NCI-H446 treated with DMSO at 0.1 percent for 48 hours (cell line): Measurements from ENCODE around the gene CDKL2.

ENCODE experiments used
- DNase-seq: peaks from one replicate; lab custom pipeline; 2025; lab: John Stamatoyannopoulos, UW

The CDKL2 gene

GRCh38 chr4:75639124-75639695 is 8.9 kb upstream of the CDKL2 start:
- DNase-seq, result no peak

DNA sequence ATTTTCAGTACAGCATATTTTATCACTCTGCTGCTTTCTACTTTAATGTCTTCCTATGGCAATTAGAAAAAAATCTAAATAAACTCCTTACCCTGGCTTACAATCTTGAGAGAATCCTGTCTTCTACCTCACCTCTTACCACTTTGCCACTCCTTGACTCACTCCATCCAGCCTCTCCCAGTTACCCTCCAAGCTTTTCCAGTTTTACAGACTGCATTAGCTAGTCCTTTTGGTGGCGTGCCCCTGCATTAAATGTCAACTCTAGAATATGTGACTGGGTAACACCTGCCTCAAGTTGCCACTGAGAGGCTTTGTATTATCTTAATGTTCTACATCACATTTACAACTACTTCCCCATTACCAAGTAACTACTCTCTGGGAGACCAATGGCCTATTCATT is 7.5 kb upstream of the CDKL2 start:
- DNase-seq, result no peak

- no peak for DNase-seq
Measured at GRCh38 chr4:75637176-75637575, 6.8 kb upstream of the CDKL2 start.

GRCh38 chr4:75634951-75635350 is 4.6 kb upstream of the CDKL2 start:
- no peak for DNase-seq

- no peak for DNase-seq
Measured at GRCh38 chr4:75634281-75634680, 4.0 kb upstream of the CDKL2 start.

- no peak for DNase-seq
Measured at GRCh38 chr4:75633846-75634245, 3.5 kb upstream of the CDKL2 start.

GRCh38 chr4:75630937-75631329 is 605 bp upstream of the CDKL2 start:
- no peak for DNase-seq

DNA sequence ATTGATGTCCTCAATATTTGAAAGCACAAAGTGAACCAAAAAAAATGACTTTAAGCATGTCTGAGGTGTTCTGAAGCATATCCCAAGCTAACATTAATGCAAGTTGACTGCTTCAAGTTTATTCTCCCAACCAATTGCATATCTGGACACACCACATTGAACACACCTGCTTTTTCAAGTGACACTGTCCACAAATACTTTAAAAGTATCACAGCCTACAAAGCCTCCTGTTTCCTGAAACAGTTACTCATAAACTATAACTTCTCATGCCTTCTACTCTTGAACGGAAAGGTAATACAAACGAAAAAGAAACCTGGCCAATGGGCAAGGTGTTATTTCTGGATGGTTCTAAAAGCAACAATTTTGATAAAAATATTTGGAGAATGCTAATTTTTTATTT is 1.1 kb downstream of the CDKL2 start:
- no peak for DNase-seq

DNA sequence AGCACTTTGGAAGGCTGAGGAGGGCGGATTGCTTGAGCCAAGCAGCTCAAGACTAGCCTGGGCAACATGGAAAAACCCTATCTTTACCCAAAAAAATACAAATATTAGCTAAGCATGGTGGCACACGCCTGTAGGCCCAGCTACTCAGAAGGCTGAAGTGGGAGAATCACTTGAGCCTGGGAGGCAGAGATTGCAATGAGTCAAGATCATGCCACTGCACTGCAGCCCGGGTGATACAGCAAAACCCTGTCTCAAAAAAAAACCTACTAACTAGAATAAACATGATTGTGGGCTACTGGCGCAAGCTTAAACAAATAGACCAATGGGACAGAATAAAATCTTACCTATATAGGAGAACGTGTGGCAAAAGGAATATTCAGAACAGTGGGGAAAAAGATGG is 7.3 kb downstream of the CDKL2 start:
- DNase-seq, result no peak

DNA sequence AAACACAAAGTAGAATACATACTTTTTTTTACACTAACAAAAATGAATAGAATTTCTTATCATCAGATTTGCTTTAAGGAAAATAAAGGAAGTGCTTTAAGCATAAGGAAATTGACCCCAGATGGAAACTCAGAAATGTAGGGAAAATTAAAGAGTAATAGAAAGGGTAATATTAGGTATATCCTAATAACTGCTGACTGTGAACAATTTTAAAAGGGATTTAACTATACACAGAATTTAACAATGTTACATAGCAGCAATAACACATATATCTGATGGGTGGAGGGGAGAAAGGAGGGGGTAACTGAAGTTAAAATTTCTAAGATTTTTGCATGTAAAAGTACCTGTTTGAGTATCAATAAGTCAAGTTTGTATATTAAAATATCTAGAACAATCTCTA is 8.6 kb downstream of the CDKL2 start:
- no peak for DNase-seq

DNA sequence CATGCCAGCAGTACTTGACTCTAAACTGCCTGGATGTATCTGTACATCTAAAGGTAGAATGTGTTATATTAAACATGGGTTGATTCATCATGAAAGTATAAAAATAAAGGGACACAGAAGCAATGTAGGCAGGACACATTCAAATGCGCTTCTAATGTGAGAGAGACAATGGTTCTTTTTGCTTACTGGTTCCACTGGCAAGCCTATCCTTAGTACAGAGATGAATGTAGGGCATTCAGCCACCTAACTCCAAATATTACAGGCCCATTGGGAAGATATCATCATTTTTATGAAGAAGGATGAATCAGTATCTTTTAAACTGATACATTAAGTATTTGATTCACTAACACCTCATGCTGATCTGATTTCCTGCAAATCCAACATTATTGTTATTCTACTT is 18.0 kb downstream of the CDKL2 start:
- DNase-seq, result no peak

DNA sequence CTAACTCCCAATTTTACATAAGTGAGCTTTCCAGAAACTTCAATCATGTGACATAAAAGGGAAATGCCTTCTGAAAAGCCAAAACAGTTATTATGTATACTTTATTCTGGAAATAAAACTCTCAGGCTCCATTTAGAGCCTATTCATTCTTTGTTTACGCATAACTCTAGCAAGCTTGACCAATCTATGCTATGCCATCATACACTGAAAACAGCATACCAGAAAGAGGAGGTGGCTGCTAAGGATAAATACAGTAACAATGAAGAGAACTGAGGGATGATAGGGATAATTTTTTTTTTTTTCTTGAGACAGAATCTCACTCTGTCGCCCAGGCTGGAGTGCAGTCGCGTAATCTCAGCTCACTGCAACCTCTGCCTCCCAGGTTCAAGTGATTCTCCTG is 24.4 kb downstream of the CDKL2 start:
- DNase-seq, result no peak

- no peak for DNase-seq
Measured at GRCh38 chr4:75599647-75600046, 30.7 kb downstream of the CDKL2 start.

DNA sequence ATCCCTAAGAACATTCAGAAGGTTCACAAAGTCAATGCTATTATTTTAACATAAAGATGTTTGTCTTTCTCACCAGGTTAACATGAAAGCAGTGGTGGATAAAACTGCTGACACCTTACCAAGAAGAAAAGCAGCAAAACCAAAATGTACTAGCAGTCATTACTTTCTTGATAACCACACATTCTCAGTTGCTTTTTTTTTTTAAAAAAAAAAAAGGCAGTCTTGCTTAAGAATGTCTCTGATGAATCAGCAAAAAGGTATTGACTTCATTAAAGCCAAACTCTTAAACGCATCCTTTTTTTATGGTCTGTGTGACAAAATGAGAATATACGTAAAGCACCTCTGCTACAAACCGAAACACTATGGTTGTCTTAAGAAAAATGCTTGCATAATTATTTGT is 31.9 kb downstream of the CDKL2 start:
- DNase-seq, result no peak

DNA sequence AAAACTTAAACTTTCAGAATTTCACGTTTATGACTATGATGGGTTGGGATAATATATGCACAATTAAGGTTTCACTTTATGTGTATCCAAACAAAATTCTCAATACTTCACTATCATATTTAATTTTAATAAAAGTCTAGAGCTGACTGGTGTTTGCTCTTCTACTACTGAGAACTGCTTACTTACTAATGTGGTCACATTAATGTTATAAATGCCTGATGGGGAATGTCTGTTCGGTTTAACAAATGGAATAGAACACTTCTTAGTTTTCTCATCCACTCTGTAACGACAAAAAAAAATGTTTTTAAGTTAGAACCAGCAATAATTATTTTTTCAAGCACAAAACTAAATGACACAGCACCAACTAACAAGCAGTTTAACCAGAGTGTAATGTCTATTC is 34.3 kb downstream of the CDKL2 start:
- no peak for DNase-seq

DNA sequence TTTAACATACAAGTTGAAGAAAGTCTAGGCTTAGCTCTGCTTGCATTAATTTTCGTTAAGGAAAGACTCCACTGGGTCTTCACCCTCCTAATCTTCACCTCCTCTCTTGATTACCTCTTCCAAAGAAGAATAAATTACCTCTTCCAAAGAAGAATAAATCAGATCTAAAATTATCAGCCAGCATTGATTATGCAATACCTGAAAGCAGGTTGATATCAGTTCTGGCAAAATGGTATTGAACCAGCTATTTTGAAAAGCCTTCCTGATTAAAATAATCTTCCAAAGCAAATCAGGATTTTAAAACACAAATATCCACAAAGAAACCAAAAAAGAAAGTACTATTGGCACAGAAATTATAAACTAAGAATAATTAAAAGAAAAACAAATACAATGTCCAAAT is 36.9 kb downstream of the CDKL2 start:
- DNase-seq, result no peak

DNA sequence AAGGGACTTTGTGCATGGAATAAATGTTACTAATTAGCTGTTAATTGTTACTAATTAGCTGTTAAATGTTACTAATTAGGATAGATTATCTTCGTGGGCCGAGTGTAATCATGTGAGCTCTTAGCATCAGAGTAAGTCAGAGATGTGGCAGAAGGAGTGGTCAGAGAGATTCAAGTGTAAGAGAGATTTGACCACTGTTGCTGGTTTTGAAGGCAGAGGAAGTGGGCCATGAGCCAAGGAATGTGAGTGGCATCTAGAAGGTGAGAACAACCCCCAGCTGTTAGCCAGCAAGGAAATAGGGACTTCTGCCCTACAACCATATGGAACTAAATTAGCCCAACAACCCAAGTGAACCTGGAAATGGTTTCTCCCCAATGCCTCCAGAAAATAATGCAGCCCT is 46.3 kb downstream of the CDKL2 start:
- DNase-seq, result no peak

DNA sequence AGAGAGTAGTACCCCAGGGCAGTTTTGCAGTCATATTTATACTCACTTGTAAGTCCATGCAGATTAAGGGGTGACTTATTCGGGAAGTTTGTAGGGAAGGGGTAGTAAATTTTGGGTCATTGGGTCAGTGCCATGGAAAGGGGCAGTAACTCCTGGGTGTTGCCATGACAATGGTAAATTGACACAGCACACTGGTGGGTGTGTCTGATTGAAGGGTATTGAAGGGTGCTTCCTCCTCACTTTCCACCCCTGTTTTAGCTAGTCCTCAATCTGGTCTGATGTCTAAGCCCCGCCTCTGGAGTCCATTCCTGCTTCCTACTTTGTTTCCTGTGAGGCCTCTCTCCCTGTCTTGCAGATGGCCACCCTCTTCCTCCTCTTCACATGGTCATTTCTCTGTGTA is 62.6 kb downstream of the CDKL2 start:
- no peak for DNase-seq

DNA sequence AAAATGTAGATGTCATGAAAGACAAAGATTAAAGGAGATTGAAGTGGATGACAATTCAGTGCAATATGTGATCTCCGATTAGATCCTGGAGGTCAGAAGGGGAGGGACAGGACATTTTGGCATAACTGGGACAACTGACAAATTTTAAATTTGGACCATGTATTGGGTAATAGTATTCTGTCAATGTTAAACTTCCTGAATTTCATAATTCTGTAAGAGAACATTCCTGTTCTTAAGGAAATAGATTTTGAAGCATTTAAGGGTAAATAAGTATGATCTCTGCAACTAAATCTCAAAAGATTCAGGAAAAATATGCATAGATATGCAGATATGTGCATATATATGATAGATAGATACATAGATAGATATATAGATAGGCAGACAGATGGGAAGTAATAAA is 63.4 kb downstream of the CDKL2 start:
- DNase-seq, result no peak

DNA sequence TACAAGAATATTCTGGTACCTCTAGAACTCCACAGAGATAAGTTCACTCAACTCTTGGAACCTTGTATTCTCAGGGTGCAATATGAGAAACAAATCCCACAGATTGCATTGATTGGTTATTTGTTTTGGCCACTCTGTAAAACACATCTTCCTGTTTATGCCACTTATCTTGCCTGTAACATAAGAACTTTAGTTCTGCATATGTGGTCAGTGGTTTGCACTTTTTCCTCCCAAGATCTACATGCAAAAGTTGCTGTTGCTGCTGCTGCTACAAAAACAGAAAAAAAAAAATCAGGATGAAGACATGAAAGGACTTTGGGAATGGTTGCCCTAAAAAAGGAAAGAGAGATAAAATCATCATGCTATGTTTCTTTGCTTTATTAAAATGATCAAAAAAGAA is 64.8 kb downstream of the CDKL2 start:
- DNase-seq, result no peak

DNA sequence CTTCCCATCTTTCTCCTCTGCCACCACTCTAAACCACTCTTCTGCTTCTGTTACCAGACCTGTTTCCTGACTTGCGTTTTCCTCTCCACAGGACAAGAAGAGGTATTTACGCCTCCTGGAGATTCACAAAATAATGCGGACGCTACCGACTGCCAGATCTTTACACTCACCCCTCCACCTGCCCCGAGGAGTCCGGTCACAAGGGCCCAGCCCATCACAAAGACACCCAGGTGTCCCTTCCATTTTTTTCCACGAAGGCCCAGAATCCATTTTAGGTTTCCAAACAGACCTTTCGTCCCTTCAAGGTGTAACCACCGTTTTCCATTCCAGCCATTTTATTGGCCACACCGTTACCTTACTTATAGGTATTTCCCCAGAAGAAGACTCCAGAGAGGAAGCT is 66.3 kb downstream of the CDKL2 start:
- no peak for DNase-seq

DNA sequence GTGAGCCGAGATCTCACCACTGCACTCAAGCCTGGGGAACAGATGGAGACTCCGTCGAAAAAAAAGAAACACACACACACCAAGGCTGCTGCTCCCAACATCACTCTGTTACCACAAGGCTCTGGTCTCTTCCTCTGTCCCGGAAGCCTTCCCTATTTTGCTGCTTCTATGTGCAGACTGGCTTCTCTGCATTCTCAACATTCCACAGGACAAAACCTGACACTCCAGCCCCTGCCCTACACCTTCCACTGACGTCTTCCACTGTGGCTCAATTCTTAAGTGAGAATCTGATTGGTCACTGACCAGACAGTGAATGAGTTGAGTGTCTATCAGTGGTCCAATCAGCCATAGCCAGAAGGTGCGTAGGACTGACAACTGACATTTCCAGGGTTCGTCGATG is 68.5 kb downstream of the CDKL2 start:
- DNase-seq, result no peak

GRCh38 chr4:75557696-75558095 is 72.6 kb downstream of the CDKL2 start:
- no peak for DNase-seq

DNA sequence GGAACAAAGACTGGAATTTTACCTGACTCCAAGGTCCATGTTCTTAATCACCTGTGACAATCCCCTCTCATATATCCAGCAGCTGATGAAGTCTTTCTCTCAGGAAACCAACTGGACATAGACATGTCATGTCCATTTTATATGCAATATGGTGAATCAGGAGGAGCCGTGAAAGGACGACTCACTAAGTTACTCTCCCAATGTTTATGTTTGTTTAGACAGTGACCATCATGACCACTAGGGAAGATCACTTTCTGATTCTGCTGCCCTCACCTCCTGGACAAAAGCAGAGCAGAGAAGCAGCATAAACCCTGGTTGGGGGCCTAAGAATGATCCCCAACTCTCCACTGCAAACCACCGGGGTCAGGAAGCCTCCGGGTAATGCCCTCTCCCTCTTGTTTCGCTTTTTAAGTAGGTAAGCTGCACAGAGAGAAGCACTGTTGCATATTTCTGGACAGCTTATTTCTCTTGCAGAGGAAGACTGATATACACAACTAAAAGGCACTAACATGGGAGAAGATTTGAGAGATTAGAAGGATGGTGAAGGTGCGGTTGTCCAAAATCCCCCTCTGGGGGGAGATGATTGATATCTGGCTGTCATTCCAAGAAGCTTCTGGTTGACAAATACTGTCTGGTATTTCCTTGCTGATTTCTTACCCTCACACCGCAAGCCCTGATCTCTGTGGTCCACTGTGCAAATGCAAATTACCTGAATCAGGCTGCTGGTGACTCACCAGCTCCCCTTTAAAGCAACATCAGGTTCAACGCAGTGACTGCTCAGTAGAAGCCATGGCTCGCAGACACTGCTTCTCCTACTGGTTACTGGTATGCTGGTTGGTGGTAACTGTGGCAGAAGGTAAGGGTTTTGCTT is 74.8 kb downstream of the CDKL2 start, which contains the start of gene ODAPH:
Gene ODAPH, plus strand, starts transcription at position 773 of the 871 bp plus-strand sequence. Its CDS starts 17 bp downstream, at position 790.
- DNase-seq, result no peak
